Fibroblast of lung (primary cell): ENCODE measurements around the gene MRGPRE. TPM values are rescaled to one million over a fixed set of nuclear protein-coding genes. Genes with fewer than 3 reads are reported as not detected.

Source experiments
- DNase-seq, 2 donors: peaks; one replicate each; pipeline versions ENCODE4 v3.0.0 to v3.0.0-alpha.2; 2010; ENCODE audit warnings: low read depth in 2 of 2
- H2AFZ ChIP-seq: 2 replicates; pipeline ENCODE4 v1.5.1; 2012; ENCODE audit warnings: low read length, control low read depth, inconsistent platforms
- H3K27ac ChIP-seq: 2 replicates; pipeline ENCODE4 v1.5.1; 2011; ENCODE audit warnings: low read length, control low read depth; ENCODE audit not compliant: insufficient read depth
- H3K27me3 ChIP-seq: 2 replicates; pipeline ENCODE4 v1.5.1; 2011; ENCODE audit warnings: mild to moderate bottlenecking, low read length; ENCODE audit not compliant: control insufficient read depth, insufficient read depth
- H3K36me3 ChIP-seq: 2 replicates; pipeline ENCODE4 v1.5.1; 2011; ENCODE audit warnings: low read length; ENCODE audit not compliant: control insufficient read depth, insufficient read depth
- H3K4me1 ChIP-seq: 2 replicates; pipeline ENCODE4 v1.5.1; 2011; ENCODE audit warnings: low read length; ENCODE audit not compliant: control insufficient read depth, insufficient read depth; ENCODE audit errors: extremely low read depth
- H3K4me2 ChIP-seq: 2 replicates; pipeline ENCODE4 v1.5.1; 2011; ENCODE audit warnings: low read length, control low read depth; ENCODE audit not compliant: insufficient read depth; ENCODE audit errors: extremely low read depth
- H3K4me3 ChIP-seq, 4 experiments: fragments of 200-600 bp in 1 of 4; sonication (generic) in 1 of 4; replicated peaks in 1 of 4; 2 replicates each; pipeline ENCODE4 v1.5.1; 2011 to 2016; ENCODE audit warnings: low read length in 4 of 4, low read depth in 3 of 4, mild to moderate bottlenecking in 3 of 4, control low read depth in 2 of 4, inconsistent platforms in 1 of 4, mixed read lengths in 1 of 4; ENCODE audit not compliant: insufficient read depth in 1 of 4; ENCODE audit errors: control extremely low read depth in 1 of 4
- H3K79me2 ChIP-seq: 2 replicates; pipeline ENCODE4 v1.5.1; 2012; ENCODE audit warnings: mild to moderate bottlenecking, low read length, inconsistent platforms; ENCODE audit not compliant: control insufficient read depth, insufficient read depth
- H3K9ac ChIP-seq: 2 replicates; pipeline ENCODE4 v1.5.1; 2011; ENCODE audit warnings: mild to moderate bottlenecking, low read length, control low read depth; ENCODE audit not compliant: insufficient read depth
- H3K9me3 ChIP-seq: 2 replicates; pipeline ENCODE4 v1.5.1; 2012; ENCODE audit warnings: low read depth, low read length; ENCODE audit not compliant: control insufficient read depth, insufficient read depth
- H4K20me1 ChIP-seq: 2 replicates; pipeline ENCODE4 v1.5.1; 2011; ENCODE audit warnings: low read length; ENCODE audit not compliant: control insufficient read depth, insufficient read depth; ENCODE audit errors: extremely low read depth
- EZH2 ChIP-seq: IDR thresholded peaks from 2 replicates; pipeline ENCODE4 v1.5.1; 2012; ENCODE audit warnings: low read length, control low read depth, mild to moderate bottlenecking; ENCODE audit errors: missing control alignments
- polyA plus RNA-seq, 2 donors: library from polyadenylated mRNA; depleted of rRNA in 1 of 2; stranded (reverse) in 1 of 2; unstranded in 1 of 2; fragments of >200 nt; gene quantifications; 2 replicates each; pipeline ENCODE4 v1.2.1, GENCODE V29; 2011 to 2012; ENCODE audit warnings: missing spikeins in 1 of 2
- total RNA-seq: library from RNA; depleted of rRNA; stranded (reverse); fragments of >200 nt; gene quantifications from 2 replicates; pipeline ENCODE4 v1.2.1, GENCODE V29; 2014
- TF ChIP-seq, protein P1 (sequence below), 2 donors: IDR thresholded peaks in 1 of 2; conservative IDR thresholded peaks in 1 of 2; 1 replicate in 1 of 2; 2 replicates in 1 of 2; pipeline ENCODE4 v1.5.1; 2011 to 2012; ENCODE audit warnings: low read length in 2 of 2, control low read depth in 1 of 2, inconsistent platforms in 1 of 2, low read depth in 1 of 2, mild to moderate bottlenecking in 1 of 2

MRGPRE gene
- total and polyA plus RNA-seq, 2 donors (not counting 1 experiment from before 2014, with no cell fraction given) = 0.17 TPM; not detected in 1

DNA sequence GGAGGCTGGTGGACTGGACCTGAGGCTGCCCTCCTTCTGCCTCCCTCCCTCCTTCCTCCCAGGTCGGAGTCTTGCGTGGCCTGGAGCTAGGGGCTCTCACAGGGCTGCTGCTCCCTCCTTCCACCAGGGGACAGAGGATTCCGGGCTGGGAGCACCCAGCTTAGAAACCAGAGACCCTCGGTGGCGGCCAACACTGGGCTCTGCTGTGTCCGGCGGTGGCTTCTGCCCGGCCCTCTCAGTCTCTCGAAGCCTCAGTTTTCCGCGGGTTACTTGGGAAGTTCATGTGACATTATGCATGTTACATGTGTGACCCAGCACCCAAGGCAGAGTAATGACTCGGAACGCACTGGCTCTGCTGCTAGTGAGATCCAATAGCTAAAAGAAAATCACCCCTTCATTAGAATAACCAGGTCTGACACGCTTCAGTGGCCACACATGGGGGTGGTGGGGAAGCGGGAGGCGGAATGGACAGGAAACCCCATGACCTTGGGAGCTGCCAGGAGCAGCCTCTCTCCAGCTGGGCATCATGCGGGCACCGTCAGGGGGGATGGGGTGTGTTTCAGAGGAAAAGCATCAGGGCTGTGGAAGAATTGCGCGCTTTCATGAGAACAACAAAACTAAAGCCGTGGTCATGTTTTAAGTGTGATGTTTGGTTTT, 7.7 kb downstream of the MRGPRE start:
- Histone ChIP-seq H4K20me1 (no peaks in the 10 kb centered on the region), H2AFZ (no peak overlapping the region), H3K79me2 (no peaks in the 10 kb centered on the region), H3K4me3 (no peak overlapping the region), H3K9me3 (no peaks in the 10 kb centered on the region), H3K4me2 (no peak overlapping the region), H3K27ac (no peak overlapping the region), H3K4me1 (no peaks in the 10 kb centered on the region), H3K36me3 (no peaks in the 10 kb centered on the region), H3K27me3 (peaks cover 2% of the 10 kb centered on the region), H3K9ac (no peak overlapping the region)
- no peak for TF ChIP-seq EZH2
- TF ChIP-seq, protein P1, sequence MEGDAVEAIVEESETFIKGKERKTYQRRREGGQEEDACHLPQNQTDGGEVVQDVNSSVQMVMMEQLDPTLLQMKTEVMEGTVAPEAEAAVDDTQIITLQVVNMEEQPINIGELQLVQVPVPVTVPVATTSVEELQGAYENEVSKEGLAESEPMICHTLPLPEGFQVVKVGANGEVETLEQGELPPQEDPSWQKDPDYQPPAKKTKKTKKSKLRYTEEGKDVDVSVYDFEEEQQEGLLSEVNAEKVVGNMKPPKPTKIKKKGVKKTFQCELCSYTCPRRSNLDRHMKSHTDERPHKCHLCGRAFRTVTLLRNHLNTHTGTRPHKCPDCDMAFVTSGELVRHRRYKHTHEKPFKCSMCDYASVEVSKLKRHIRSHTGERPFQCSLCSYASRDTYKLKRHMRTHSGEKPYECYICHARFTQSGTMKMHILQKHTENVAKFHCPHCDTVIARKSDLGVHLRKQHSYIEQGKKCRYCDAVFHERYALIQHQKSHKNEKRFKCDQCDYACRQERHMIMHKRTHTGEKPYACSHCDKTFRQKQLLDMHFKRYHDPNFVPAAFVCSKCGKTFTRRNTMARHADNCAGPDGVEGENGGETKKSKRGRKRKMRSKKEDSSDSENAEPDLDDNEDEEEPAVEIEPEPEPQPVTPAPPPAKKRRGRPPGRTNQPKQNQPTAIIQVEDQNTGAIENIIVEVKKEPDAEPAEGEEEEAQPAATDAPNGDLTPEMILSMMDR (conservative IDR thresholded peaks at IDR 0.05 in 1 of 2, IDR thresholded peaks at IDR 0.05 in 1 of 2; ENCODE audit: low read depth in 1 of 2, low read length in 2 of 2) = no peak
- no peak for DNase-seq

- no peak for DNase-seq
- no peak overlapping the region for H3K9ac ChIP-seq
- no peak for TF ChIP-seq EZH2
- TF ChIP-seq, protein P1 (conservative IDR thresholded peaks at IDR 0.05 in 1 of 2, IDR thresholded peaks at IDR 0.05 in 1 of 2; ENCODE audit: low read depth in 1 of 2, low read length in 2 of 2) = no peak
- H3K4me2 ChIP-seq = no peak overlapping the region
- no peaks in the 10 kb centered on the region for H3K79me2 ChIP-seq
- H4K20me1 ChIP-seq = no peaks in the 10 kb centered on the region
- H3K9me3 ChIP-seq = no peaks in the 10 kb centered on the region
- H2AFZ ChIP-seq = no peak overlapping the region
- H3K4me3 ChIP-seq = no peak overlapping the region
- H3K27ac ChIP-seq = no peak overlapping the region
- H3K27me3 ChIP-seq = peaks cover 2% of the 10 kb centered on the region
- no peaks in the 10 kb centered on the region for H3K4me1 ChIP-seq
- no peaks in the 10 kb centered on the region for H3K36me3 ChIP-seq
Measured at GRCh38 chr11:3223932-3224381, 8.3 kb downstream of the MRGPRE start.

DNA sequence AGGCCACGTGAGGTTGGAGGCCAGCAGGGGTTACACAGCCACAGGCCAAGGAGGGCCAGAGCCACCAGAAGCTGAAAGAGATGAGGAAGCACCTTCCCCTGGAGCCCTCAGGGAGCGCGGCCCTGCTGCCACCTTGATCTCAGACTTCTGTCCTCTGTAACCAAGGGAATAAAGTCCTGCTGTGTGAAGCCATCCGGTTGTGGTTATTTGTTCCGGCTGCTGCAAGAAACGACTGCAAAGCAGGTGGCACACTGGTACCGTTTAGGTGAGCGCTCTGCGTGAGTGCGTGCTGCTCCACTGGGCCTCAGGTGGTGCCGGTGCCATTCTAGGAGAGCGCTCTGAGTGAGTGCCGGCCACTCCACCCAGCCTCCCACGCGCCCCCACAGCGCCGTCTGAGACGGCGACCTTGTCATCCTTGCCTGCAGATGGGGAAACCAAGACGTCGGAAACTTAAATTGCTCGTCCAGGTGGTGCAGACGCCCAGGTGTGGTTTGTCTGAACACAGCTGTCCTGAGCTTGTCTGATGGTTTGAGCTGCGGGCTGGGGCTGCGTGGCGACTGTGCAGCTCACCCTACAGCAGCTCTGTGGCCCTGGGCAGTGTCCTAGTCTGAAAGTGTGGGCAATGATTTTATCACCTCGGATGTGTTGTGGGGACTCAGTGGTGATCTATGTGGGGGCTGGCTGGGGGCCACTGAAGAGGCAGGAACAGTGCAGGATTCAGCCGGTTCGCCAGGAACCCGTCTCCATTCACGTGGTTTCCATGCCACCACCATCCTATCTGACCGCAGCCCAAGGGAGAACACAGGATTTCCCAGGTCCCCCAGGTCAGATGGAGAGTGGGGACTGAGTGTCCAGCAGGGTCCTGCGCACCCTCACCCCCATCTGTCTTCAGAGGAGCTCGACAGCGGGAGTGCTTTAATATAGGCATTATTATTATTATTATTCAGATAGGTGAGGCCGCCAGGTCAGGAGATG, 9.0 kb downstream of the MRGPRE start:
- no peak overlapping the region for H3K27ac ChIP-seq
- no peaks in the 10 kb centered on the region for H3K4me1 ChIP-seq
- no peaks in the 10 kb centered on the region for H3K9me3 ChIP-seq
- no peak overlapping the region for H2AFZ ChIP-seq
- H3K79me2 ChIP-seq = no peaks in the 10 kb centered on the region
- no peak overlapping the region for H3K9ac ChIP-seq
- peaks cover 2% of the 10 kb centered on the region for H3K27me3 ChIP-seq
- TF ChIP-seq, protein P1 (conservative IDR thresholded peaks at IDR 0.05 in 1 of 2, IDR thresholded peaks at IDR 0.05 in 1 of 2; ENCODE audit: low read depth in 1 of 2, low read length in 2 of 2) = no peak
- no peak for TF ChIP-seq EZH2
- DNase-seq = no peak
- H3K4me2 ChIP-seq = no peak overlapping the region
- H4K20me1 ChIP-seq = no peaks in the 10 kb centered on the region
- H3K4me3 ChIP-seq = no peak overlapping the region
- H3K36me3 ChIP-seq = no peaks in the 10 kb centered on the region
